HTERT RPE-1 (cell line): ENCODE results near the gene BABAM2.

Source experiments
- in situ Hi-C: fragments of 300-500 bp; cut with MboI; formaldehyde crosslinking; loops from 4 replicates; pipeline ENCODE4 v1.14.3; 2020; ENCODE audit warnings: low sequenced_read_pairs

Gene BABAM2

DNA sequence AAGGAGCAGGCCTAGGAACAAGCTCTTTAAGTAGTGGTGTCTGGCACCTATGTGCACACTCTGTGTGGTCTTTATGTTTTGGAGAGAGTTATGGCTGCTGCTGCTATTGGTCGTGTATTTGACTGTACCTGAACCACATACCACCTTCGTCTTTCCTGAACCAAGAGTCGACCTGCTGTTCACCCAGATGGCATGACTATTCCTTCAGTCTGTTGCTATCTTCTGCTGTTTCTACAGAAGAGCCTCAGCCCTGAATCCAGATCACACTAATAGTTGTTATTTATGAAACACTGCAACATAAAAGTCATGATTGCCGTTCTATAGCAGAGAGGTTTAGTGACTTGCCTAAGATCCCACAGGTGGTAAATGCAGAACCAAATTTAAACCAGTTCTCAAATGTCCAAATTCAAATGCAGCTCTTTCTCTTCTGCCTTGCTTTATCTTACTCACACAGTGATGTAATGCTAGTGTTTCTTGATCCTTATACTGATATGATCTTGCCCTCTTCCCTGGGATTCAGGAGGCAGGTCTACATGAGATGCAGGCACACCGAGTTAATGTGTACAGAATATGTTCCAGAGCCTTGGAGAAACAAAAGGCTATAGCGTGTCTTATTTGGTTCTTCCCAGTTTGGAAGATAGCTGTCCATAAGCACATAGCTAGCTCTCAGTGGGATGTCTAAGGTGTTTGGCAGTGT is 380.1 kb downstream of the BABAM2 start:
- in situ Hi-C loops: no loop called here

GRCh38 chr2:28271231-28271918 is 380.8 kb downstream of the BABAM2 start:
- in situ Hi-C loops: no loop called here

DNA sequence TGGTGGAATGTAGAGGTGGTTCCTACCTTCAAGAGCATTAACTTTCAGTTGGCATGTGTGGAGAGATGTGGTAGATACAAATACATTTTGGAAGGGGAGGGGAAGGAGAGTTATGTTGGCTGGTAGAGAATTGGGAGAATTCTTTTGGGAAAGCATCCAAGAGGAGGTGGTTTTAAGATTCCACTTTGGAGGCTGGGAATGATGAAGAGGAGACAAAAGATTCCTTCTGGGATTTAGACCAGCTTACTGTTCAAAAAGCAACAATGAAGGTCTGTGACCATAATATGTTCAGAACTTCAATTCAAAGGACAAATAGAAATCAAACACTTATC is 381.4 kb downstream of the BABAM2 start:
- in situ Hi-C loops: no loop called here

GRCh38 chr2:28273751-28274150 is 383.2 kb downstream of the BABAM2 start:
- in situ Hi-C loops: no loop called here

DNA sequence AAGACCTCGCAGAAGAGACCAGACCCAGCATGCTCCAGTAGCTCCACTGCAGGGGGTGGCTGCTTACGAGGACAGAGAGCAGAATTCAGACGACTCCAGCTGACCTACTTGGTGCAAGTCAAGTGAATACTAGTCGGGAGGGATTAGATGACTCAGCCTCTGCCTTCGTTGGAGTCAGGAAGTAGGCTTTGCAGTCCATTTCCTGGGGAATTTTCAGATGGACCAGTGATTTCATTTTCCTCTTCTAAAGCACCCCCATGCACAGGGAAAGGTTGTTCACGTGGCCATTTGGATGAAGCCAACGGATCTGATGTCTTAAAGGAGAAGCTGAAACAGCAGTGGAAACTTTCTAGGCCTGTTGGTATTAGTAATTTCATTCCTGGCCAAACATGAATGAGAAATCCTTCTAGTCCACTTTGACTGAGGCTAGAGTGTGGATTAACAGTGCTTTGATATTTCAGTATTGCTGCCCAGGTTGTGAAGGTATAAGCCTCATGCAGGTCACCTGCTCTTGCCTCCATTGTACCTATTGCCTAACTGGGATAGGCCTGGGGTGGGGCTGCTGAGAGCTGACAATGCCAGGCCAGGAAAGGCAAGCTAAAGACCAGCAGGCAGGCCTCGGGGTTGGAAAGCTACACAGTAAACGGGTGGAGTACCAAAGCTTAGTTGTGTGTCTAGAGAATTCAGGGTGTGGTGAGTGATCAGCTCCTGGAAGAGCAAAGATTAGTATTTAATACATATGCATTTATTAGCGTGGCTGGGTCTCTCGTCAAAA is 384.6 kb downstream of the BABAM2 start:
- in situ Hi-C loops: no loop called here

DNA sequence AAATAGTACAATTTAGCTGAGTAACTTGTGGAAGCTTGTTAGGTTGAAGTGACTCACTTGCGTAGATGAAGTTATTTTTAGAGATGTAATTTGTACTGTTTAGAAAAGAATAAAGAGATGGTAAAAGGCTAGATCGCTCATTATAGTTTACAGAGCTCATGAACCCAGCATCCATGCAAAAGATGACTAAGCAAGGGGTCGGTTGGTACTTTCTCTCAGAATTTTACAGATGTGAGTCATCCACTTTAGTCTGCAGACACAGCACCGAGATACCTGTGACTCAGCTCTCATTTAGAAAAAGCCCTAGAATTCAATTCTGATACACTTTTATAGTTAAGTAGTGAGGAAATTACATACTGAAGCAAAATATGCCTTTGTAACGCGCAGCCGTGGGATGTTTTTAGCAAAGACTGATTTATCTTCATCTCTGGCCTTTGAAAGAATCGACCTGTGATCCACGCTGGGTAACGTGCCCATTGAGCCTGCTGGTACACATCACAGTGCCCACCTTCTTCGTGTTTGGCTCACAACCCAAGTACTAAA is 385.6 kb downstream of the BABAM2 start:
- in situ Hi-C loops: no loop called here

DNA sequence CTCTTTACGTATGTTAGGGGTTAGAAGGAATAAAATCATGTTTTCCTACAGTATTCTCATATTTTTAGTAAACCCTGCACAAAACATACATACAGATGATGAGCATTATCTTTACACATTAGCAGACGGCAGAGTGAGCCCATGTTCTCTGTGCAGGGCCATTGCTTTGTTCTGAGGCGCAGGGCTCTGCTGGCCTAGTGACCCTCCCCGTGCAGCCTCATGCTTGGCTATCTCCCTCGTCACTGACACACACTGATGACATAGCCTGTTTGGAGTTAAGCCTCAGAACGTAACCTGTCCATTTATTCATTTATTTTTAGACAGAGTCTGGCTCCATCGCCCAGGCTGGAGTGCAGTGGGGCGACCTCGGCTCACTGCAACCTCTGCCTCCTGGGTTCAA is 386.3 kb downstream of the BABAM2 start:
- in situ Hi-C loops: no loop called here

- in situ Hi-C loops: no loop called here
Observed at GRCh38 chr2:28277466-28277865, 386.9 kb downstream of the BABAM2 start.

GRCh38 chr2:28279371-28279770 is 388.8 kb downstream of the BABAM2 start:
- in situ Hi-C loops: no loop called here

GRCh38 chr2:28280619-28281018 is 390.1 kb downstream of the BABAM2 start:
- in situ Hi-C loops: no loop called here

DNA sequence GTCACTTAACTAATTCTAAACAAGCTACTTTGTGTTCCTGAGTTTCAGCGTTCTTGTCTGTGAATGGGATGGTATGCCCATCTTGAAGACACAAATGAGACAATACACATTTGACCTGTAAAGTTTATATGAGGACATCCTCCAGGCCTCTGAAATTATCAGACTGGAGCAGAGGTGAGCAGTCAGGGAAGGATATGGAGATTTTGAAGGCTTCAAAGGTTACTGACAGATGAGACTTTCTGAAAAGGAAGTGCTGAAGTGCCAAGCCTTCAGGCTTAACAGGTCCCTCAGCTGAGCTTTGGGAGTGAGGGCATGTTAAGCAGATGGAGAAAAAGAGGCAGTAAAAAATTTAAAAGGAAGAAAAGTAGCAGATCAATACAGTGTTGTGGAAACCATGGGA is 391.2 kb downstream of the BABAM2 start:
- in situ Hi-C loops: no loop called here

DNA sequence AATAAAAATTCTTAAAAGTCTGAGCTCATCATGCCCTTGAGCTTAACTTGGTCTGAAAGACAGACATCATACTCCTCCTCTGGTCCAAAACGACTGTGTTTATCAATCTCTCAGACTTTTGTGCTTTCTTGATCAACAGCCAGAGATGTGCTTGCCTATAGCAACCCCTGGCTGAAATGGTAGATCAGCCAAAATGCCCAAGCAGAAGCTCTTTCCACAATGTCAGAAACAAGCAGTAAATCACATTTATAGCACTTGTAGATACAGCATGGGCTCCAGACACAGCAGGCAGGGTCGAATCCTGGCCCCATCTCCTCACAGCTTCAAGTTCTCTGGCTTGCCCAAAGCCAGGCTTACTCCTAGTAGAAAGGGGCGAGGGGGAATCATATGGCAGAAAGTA is 391.7 kb downstream of the BABAM2 start:
- in situ Hi-C loops: no loop called here

DNA sequence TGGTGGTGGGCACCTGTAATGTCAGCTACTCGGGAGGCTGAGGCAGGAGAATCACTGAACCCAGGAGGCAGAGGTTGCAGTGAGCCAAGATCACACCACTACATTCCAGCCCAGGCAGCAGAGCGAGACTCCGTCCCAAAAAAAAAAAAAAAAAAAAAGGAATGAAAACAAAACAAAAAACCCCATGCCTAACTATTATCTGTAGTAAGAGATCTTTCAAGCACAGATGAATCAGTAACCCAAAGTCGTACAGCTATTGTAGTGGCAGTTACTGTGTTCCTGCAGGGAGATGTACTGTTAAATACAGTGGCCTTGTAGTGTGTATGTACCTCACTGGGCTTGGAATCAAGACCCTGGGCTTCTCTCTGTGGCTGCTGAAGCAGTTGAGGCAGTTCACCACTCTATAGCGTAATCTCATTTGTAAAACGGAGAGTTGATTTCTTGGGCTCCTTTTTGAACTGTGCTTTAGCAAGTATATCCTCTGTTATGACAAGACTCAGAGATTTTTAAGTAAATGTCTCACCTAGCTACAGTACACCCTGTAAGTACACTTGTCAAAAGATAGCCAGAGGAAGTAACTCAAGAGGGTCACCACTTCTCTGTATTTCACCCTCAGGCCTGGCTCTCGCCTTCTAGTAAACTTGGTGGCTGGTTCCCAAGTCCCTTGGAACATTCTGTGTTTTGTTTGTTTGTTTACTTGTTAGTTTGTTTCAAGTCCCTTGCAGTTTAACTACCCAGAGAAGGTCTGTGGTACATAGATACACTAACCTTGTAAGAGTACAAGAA is 392.5 kb downstream of the BABAM2 start:
- in situ Hi-C loops: no loop called here

- in situ Hi-C loops: no loop called here
Observed at GRCh38 chr2:28283861-28284260, 393.3 kb downstream of the BABAM2 start.

DNA sequence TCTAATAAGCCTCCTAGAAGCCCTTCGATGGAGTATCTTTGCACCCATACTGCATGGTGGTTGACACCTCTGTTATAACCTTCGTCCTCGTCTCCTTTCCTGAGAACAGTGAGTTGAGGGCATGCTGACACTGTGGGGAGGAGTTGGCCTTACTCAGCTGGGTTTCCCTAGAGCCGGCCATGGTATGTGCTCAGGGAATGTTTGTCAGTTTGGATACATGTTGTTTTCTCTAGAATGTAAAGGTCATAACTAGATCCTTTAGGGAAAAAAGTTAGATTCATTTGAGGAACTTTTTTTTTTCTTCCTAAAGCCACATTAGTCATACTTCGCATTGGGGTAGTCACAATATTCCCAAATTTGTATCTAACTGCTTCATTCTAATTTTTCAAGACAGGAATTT is 396.1 kb downstream of the BABAM2 start:
- in situ Hi-C loops: no loop called here

DNA sequence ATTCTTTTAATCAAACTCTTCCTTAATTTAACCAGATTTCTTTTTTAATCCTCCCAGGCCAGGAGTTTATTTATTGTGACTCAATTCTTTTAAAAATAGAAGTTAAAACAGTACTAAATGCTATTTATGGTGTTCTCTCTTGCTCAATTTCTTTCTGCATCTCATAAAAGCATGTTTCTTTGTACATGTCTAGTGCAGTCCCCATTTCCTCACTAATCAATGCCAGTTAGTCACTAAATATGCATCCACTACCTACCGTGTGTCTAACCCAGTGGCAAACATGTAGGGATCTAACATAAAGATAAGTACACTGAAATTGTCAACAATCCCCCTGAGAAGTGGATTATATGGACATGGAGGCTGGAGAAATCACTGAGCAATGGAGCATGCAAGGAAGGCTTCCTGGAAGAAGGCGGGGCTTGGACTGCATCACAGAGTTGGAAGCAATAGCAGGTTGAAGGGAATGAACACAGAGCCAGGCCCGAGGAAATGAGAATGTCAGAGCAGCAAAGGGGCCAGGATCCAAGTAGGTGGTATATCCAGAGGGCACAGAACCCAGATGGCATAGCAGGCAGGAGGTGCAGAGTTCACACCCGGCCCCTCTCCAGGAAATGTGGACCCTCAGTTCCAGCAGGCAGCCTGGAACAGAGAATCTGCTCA is 396.9 kb downstream of the BABAM2 start:
- in situ Hi-C loops: no loop called here

DNA sequence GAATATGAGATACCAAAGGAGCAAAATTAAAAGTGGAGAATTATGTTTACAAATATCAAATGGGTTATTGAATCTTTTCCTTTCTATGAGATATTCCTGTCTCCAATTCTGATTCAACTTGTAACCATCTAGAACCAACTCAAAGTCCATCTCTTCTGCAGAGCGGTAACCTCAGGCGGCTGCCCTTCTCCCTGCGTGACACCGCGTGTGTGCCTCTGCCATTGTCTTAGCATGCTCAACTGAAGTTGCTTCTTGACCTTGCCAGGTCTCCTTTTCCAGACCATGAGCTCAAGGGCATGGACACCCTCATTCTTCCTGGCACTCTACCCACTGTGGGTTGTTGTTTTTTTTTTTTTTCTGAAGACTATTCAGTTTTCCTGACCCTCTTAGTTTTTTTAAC is 398.1 kb downstream of the BABAM2 start:
- in situ Hi-C loops: no loop called here

DNA sequence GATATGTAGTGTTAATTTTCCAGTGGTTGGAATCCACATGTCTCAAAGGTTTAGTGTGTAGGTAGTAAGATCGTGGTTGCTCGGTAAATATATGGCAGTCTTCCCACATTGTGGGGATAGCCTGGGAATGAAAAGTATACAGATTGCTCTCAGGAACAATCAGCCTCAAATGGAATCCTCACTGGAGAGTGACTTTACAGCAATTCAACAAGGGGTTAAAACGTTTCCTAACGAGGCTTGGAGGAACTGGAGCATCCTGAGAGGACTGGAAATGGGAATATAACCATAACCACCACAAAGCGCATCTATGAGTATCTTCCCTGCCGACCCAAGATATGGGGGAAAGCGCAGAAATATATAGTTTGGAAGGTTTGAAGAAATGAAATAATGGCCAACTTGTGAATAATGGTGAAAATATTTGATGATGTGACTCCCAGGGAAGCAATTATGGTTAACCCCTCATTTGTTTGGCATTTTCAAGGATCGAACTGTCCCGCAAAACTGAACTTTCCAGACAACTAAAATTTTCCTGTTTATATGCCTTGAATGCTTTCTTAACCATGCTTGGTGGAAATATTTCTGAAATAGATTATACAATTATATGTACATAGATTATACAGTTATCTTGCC is 401.4 kb downstream of the BABAM2 start:
- in situ Hi-C loops: no loop called here

DNA sequence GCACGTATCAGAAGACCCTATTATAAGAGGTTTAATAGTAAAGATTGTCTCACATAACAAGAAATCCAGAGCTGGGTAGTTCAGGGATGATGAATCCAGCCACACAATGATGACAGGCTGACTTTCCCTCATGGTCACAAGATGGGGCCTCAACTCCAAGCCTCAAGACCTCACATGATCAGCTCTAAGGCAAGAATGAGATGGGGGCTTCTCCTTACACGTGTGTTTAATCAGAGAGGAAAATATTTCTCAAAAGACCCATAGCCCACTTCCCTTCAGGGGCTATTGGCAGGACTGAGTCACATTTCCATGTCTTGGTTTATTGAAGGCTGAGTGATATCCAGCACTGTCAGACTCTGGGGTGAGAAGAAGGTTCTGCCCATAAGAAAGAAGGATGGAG is 402.0 kb downstream of the BABAM2 start:
- in situ Hi-C loops: no loop called here

DNA sequence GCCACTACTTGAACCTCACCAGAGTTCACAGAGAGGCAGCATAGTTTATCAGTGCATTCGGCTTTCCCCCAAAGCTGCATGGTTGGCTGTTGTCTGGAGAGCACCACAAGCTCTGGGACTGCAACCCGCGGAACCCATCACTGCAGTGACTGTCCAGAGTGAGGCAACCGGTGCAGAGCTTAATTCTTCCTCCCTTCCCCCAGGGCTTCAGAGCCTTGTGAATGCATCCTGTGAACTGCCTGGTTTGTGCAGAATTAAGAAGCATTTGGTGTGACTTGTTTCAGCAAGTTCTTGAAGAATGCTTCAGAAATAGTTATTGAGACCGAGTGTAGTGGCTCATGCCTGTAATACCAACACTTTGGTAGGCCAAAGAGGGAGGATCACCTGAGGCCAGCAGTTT is 402.9 kb downstream of the BABAM2 start:
- in situ Hi-C loops: no loop called here
